Panc1 (cell line): ENCODE measurements around the gene MSI2.

Experiments
- POLR2AphosphoS5 ChIP-seq: IDR thresholded peaks from 2 replicates; pipeline ENCODE4 v1.6.1; 2012; ENCODE audit warnings: mild to moderate bottlenecking, low read depth, low read length, moderate library complexity
- SIN3A ChIP-seq: IDR thresholded peaks from 2 replicates; pipeline ENCODE4 v1.6.1; 2012; ENCODE audit warnings: low read depth, mild to moderate bottlenecking, low read length, moderate library complexity, borderline replicate concordance; ENCODE audit not compliant: insufficient read depth
- TCF7L2 ChIP-seq: IDR thresholded peaks from 2 replicates; pipeline ENCODE4 v1.6.1; 2011; ENCODE audit warnings: mild to moderate bottlenecking, low read depth, low read length, inconsistent platforms
- TF ChIP-seq, protein P1 (sequence below): fragments of 450-650 bp; IDR thresholded peaks from 2 replicates; pipeline ENCODE4 v1.5.1; 2017; ENCODE audit warnings: mild to moderate bottlenecking
- TF ChIP-seq, protein P2 (sequence below), 2 experiments: IDR thresholded peaks; 2 replicates each; pipeline ENCODE4 v1.6.1; 2011 to 2012; ENCODE audit warnings: low read depth in 2 of 2, control low read depth in 1 of 2, low read length in 1 of 2, mild to moderate bottlenecking in 1 of 2, moderate library complexity in 1 of 2; ENCODE audit not compliant: insufficient read depth in 1 of 2

DNA sequence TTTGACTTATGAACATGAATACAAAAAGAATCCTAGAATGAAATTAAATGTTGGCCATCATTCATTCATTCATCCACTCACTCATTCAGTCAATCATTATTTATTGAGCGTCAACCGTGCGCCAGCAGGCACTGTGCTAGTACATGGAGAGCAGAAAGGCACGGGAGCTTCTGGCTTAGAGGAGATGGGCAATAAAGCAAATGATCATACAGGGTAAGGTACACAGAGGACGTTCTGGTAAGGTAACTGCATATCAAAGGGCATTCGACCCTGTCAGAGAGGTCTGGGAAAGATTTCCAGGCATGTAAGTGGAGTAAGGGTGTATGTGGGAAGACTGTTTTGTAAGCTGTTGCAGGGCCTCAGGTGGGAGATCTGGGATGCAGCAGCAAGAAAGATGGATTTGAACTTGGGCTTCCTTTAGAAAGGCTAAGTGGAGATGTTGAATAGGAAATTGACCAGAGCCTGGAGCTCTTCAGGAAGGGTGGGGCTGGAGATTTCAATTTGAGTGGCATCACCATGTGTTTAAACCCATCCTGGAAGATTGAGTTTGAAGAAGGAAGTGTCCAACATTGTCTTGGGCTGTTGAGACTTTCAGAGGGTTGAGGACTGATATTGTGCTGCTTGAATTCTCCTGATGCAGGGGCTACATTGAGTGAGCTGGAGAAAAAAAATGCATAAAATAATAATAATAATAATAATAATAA, 2.8 kb upstream of the MSI2 start:
- TF ChIP-seq, protein P1, sequence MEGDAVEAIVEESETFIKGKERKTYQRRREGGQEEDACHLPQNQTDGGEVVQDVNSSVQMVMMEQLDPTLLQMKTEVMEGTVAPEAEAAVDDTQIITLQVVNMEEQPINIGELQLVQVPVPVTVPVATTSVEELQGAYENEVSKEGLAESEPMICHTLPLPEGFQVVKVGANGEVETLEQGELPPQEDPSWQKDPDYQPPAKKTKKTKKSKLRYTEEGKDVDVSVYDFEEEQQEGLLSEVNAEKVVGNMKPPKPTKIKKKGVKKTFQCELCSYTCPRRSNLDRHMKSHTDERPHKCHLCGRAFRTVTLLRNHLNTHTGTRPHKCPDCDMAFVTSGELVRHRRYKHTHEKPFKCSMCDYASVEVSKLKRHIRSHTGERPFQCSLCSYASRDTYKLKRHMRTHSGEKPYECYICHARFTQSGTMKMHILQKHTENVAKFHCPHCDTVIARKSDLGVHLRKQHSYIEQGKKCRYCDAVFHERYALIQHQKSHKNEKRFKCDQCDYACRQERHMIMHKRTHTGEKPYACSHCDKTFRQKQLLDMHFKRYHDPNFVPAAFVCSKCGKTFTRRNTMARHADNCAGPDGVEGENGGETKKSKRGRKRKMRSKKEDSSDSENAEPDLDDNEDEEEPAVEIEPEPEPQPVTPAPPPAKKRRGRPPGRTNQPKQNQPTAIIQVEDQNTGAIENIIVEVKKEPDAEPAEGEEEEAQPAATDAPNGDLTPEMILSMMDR = no peak
- TF ChIP-seq POLR2AphosphoS5 (no peak), TCF7L2 (no peak), SIN3A (no peak)
- TF ChIP-seq, protein P2, sequence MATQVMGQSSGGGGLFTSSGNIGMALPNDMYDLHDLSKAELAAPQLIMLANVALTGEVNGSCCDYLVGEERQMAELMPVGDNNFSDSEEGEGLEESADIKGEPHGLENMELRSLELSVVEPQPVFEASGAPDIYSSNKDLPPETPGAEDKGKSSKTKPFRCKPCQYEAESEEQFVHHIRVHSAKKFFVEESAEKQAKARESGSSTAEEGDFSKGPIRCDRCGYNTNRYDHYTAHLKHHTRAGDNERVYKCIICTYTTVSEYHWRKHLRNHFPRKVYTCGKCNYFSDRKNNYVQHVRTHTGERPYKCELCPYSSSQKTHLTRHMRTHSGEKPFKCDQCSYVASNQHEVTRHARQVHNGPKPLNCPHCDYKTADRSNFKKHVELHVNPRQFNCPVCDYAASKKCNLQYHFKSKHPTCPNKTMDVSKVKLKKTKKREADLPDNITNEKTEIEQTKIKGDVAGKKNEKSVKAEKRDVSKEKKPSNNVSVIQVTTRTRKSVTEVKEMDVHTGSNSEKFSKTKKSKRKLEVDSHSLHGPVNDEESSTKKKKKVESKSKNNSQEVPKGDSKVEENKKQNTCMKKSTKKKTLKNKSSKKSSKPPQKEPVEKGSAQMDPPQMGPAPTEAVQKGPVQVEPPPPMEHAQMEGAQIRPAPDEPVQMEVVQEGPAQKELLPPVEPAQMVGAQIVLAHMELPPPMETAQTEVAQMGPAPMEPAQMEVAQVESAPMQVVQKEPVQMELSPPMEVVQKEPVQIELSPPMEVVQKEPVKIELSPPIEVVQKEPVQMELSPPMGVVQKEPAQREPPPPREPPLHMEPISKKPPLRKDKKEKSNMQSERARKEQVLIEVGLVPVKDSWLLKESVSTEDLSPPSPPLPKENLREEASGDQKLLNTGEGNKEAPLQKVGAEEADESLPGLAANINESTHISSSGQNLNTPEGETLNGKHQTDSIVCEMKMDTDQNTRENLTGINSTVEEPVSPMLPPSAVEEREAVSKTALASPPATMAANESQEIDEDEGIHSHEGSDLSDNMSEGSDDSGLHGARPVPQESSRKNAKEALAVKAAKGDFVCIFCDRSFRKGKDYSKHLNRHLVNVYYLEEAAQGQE (IDR thresholded peaks at IDR 0.05; ENCODE audit: insufficient read depth in 1 of 2, low read depth in 2 of 2, low read length in 1 of 2) = no peak
